PC-3 (cell line): ENCODE results near the gene GALNT2.

Experiments used
- CTCF ChIP-seq: fragments of 300-600 bp; sonication (generic); conservative IDR thresholded peaks from 2 replicates; pipeline ENCODE4 v1.5.1; 2017; ENCODE audit warnings: antibody characterized with exemption, low read depth, mild to moderate bottlenecking, low read length
- EZH2 ChIP-seq: fragments of 300-600 bp; sonication (generic); IDR thresholded peaks from one replicate; pipeline ENCODE4 v1.6.1; 2017; ENCODE audit warnings: antibody characterized with exemption, mild to moderate bottlenecking, low read length; ENCODE audit not compliant: unreplicated experiment

GRCh38 chr1:230153641-230154296 lies 86.7 kb downstream of the GALNT2 start:
- TF ChIP-seq CTCF (no peak), EZH2 (no peak)
